H1 (cell line): ENCODE data around the gene PTPMT1. TPM values are rescaled to one million over a fixed set of nuclear protein-coding genes. Genes with fewer than 3 reads are reported as not detected.

ENCODE experiments used
- CTCF ChIA-PET: fragments of 300-600 bp; sonication (Branson Sonifier 250); formaldehyde crosslinking; loops from one replicate; lab custom pipeline; 2021; ENCODE audit not compliant: partially characterized antibody; lab: Charles Lee
- POLR2A ChIA-PET: fragments of 300-600 bp; sonication (Branson Sonifier 250); formaldehyde crosslinking; loops from one replicate; lab custom pipeline; 2021; ENCODE audit warnings: inconsistent platforms; ENCODE audit not compliant: partially characterized antibody; lab: Charles Lee
- DNase-seq, 2 experiments: peaks; one replicate each; pipeline versions ENCODE4 v3.0.0 to v3.0.0-alpha.2; 2010 to 2022; ENCODE audit warnings: low spot score in 2 of 2, low read depth in 1 of 2, mixed read lengths in 1 of 2
- FAIRE-seq: peaks from 2 replicates; lab custom pipeline; 2011; peaks lifted over from hg19 to GRCh38; lab: Jason Lieb, UNC
- H2AFZ ChIP-seq: 2 replicates; pipeline ENCODE4 v1.8.1; 2012; ENCODE audit warnings: low read length, inconsistent platforms
- H2AK5ac ChIP-seq: 2 replicates; pipeline ENCODE4 v1.6.1; 2013; ENCODE audit warnings: low read depth, low read length
- H2BK120ac ChIP-seq: replicated peaks from 2 replicates; pipeline ENCODE3; 2013; ENCODE audit warnings: low read depth, low read length, inconsistent platforms
- H2BK12ac ChIP-seq: 2 replicates; pipeline ENCODE4 v1.6.1; 2013; ENCODE audit warnings: low read depth, low read length
- H2BK15ac ChIP-seq: 2 replicates; pipeline ENCODE4 v1.6.1; 2013; ENCODE audit warnings: low read length
- H2BK20ac ChIP-seq: 2 replicates; pipeline ENCODE4 v1.6.1; 2013; ENCODE audit warnings: low read length
- H2BK5ac ChIP-seq: 2 replicates; pipeline ENCODE4 v1.6.1; 2013; ENCODE audit warnings: low read depth, low read length
- H3K14ac ChIP-seq: 2 replicates; pipeline ENCODE4 v1.6.1; 2013; ENCODE audit warnings: inconsistent platforms; ENCODE audit not compliant: insufficient read length
- H3K18ac ChIP-seq: 2 replicates; pipeline ENCODE4 v1.6.1; 2013; ENCODE audit warnings: low read length; ENCODE audit errors: extremely low read depth
- H3K23ac ChIP-seq: 2 replicates; pipeline ENCODE4 v1.6.1; 2013; ENCODE audit warnings: inconsistent platforms; ENCODE audit not compliant: insufficient read length
- H3K23me2 ChIP-seq: 2 replicates; pipeline ENCODE4 v1.6.1; 2013; ENCODE audit warnings: low read depth, low read length
- H3K27ac ChIP-seq: 2 replicates; pipeline ENCODE4 v1.6.1; 2011; ENCODE audit warnings: low read depth, low read length, inconsistent platforms
- H3K27me3 ChIP-seq, 4 experiments: replicated peaks in 1 of 4; 1 replicate in 1 of 4; 2 replicates in 3 of 4; pipeline versions ENCODE4 v1.6.1 to v1.8.1; 2011 to 2013; ENCODE audit warnings: low read length in 3 of 4, mild to moderate bottlenecking in 3 of 4, inconsistent platforms in 2 of 4, mixed read lengths in 2 of 4, moderate library complexity in 1 of 4; ENCODE audit not compliant: control insufficient read depth in 3 of 4, insufficient read depth in 3 of 4; ENCODE audit errors: extremely low read depth in 1 of 4
- H3K36me3 ChIP-seq, 4 experiments: 2 replicates each; pipeline versions ENCODE4 v1.6.1 to v1.8.1; 2011 to 2013; ENCODE audit warnings: mild to moderate bottlenecking in 4 of 4, low read length in 3 of 4, moderate library complexity in 2 of 4, control low read depth in 1 of 4, inconsistent platforms in 1 of 4; ENCODE audit not compliant: insufficient read depth in 4 of 4, control insufficient read depth in 2 of 4
- H3K4ac ChIP-seq: replicated peaks from 2 replicates; pipeline ENCODE3; 2013; ENCODE audit warnings: low read length, low read depth, mixed read lengths, inconsistent platforms; ENCODE audit not compliant: insufficient read length
- H3K4me1 ChIP-seq, 4 experiments: replicated peaks in 1 of 4; 1 replicate in 1 of 4; 2 replicates in 3 of 4; pipeline versions ENCODE4 v1.6.1 to v1.8.1; 2011 to 2013; ENCODE audit warnings: low read length in 3 of 4, inconsistent platforms in 2 of 4, mixed read lengths in 1 of 4; ENCODE audit not compliant: insufficient read depth in 4 of 4, control insufficient read depth in 3 of 4
- H3K4me2 ChIP-seq, 2 experiments: 2 replicates each; pipeline versions ENCODE4 v1.6.1 to v1.8.1; 2011 to 2013; ENCODE audit warnings: low read depth in 2 of 2, low read length in 2 of 2, control low read depth in 1 of 2, inconsistent platforms in 1 of 2, mild to moderate bottlenecking in 1 of 2; ENCODE audit not compliant: insufficient read depth in 1 of 2
- H3K4me3 ChIP-seq, 4 experiments: fragments of 200-600, 300-600 bp in 1 of 4; sonication (generic), shearing (Covaris generic), sonication (Bioruptor Twin) in 1 of 4; 2 replicates each; pipeline versions ENCODE4 v1.5.1 to v1.8.1; 2011 to 2016; ENCODE audit warnings: low read length in 4 of 4, low read depth in 3 of 4, control low read depth in 2 of 4, inconsistent platforms in 2 of 4, mild to moderate bottlenecking in 2 of 4, mixed read lengths in 1 of 4, moderate library complexity in 1 of 4; ENCODE audit not compliant: insufficient read depth in 2 of 4; ENCODE audit errors: extremely low read depth in 1 of 4
- H3K56ac ChIP-seq: replicated peaks from 2 replicates; pipeline ENCODE3; 2013; ENCODE audit warnings: low read depth, mild to moderate bottlenecking, mixed read lengths, low read length, inconsistent platforms; ENCODE audit not compliant: insufficient read length
- H3K79me1 ChIP-seq: 2 replicates; pipeline ENCODE4 v1.6.1; 2013; ENCODE audit warnings: low read depth, low read length, control low read depth
- H3K79me2 ChIP-seq, 2 experiments: 2 replicates each; pipeline versions ENCODE4 v1.6.1 to v1.8.1; 2012 to 2013; ENCODE audit warnings: low read length in 2 of 2, mild to moderate bottlenecking in 2 of 2, inconsistent platforms in 1 of 2; ENCODE audit not compliant: insufficient read depth in 2 of 2, control insufficient read depth in 1 of 2
- H3K9ac ChIP-seq, 4 experiments: replicated peaks in 1 of 4; 1 replicate in 1 of 4; 2 replicates in 3 of 4; pipeline versions ENCODE4 v1.6.1 to v1.8.1; 2011 to 2013; ENCODE audit warnings: low read depth in 3 of 4, low read length in 3 of 4, control low read depth in 2 of 4, mild to moderate bottlenecking in 2 of 4, moderate library complexity in 2 of 4, inconsistent platforms in 1 of 4; ENCODE audit errors: extremely low read depth in 1 of 4
- H3K9me3 ChIP-seq, 2 experiments: 2 replicates each; pipeline versions ENCODE4 v1.6.1 to v1.8.1; 2012 to 2013; ENCODE audit warnings: mild to moderate bottlenecking in 2 of 2, moderate library complexity in 2 of 2, control low read depth in 1 of 2, inconsistent platforms in 1 of 2, low read depth in 1 of 2, low read length in 1 of 2, mixed read lengths in 1 of 2; ENCODE audit not compliant: insufficient read depth in 2 of 2
- H4K20me1 ChIP-seq, 2 experiments: replicated peaks in 1 of 2; 2 replicates each; pipeline versions ENCODE3 to v1.8.1; 2011 to 2013; ENCODE audit warnings: inconsistent platforms in 2 of 2, low read length in 2 of 2, mild to moderate bottlenecking in 1 of 2; ENCODE audit not compliant: insufficient read depth in 2 of 2, control insufficient read depth in 1 of 2
- H4K5ac ChIP-seq: 2 replicates; pipeline ENCODE4 v1.6.1; 2013; ENCODE audit warnings: low read length, low read depth, mixed read lengths, inconsistent platforms; ENCODE audit not compliant: insufficient read length
- H4K8ac ChIP-seq: 2 replicates; pipeline ENCODE4 v1.8.0; 2013; ENCODE audit warnings: mild to moderate bottlenecking, moderate library complexity, low read length, inconsistent platforms; ENCODE audit not compliant: insufficient read depth; ENCODE audit errors: extremely low read depth
- H4K91ac ChIP-seq: replicated peaks from 2 replicates; pipeline ENCODE3; 2013; ENCODE audit warnings: low read length, mixed read lengths, inconsistent platforms; ENCODE audit not compliant: insufficient read length
- BACH1 ChIP-seq: IDR thresholded peaks from 2 replicates; pipeline ENCODE4 v1.6.1; 2012; ENCODE audit warnings: low read length, improper control_type of control experiment
- BCL11A ChIP-seq, 2 experiments: IDR thresholded peaks; one replicate each; pipeline ENCODE4 v1.6.1; 2011; ENCODE audit warnings: low read depth in 2 of 2, low read length in 2 of 2, mild to moderate bottlenecking in 2 of 2
- CTBP2 ChIP-seq: IDR thresholded peaks from 2 replicates; pipeline ENCODE4 v1.7.0; 2011; ENCODE audit warnings: borderline replicate concordance, mild to moderate bottlenecking, moderate library complexity, mixed read lengths, low read length; ENCODE audit not compliant: insufficient read depth, insufficient read length
- GABPA ChIP-seq: IDR thresholded peaks from 2 replicates; pipeline ENCODE4 v1.6.1; 2011; ENCODE audit warnings: mild to moderate bottlenecking, low read length, moderate library complexity, borderline replicate concordance; ENCODE audit not compliant: insufficient read depth
- JUND ChIP-seq: IDR thresholded peaks from 2 replicates; pipeline ENCODE4 v1.6.1; 2011; ENCODE audit warnings: mild to moderate bottlenecking, improper control_type of control experiment, low read length
- KDM4A ChIP-seq: IDR thresholded peaks from one replicate; pipeline ENCODE4 v1.7.1; 2012; ENCODE audit warnings: low read depth, mild to moderate bottlenecking, moderate library complexity, low read length, inconsistent platforms; ENCODE audit not compliant: severe bottlenecking
- POLR2A ChIP-seq, 2 experiments: IDR thresholded peaks; 1 replicate in 1 of 2; 2 replicates in 1 of 2; pipeline ENCODE4 v1.6.1; 2011; ENCODE audit warnings: low read depth in 2 of 2, low read length in 2 of 2, mild to moderate bottlenecking in 2 of 2; ENCODE audit errors: control extremely low read depth in 1 of 2
- SAP30 ChIP-seq: fragments of 300-600 bp; sonication (generic); IDR thresholded peaks from 2 replicates; pipeline ENCODE4 v1.7.1; 2012; ENCODE audit warnings: low read length, moderate library complexity, mild to moderate bottlenecking, inconsistent platforms; ENCODE audit not compliant: insufficient read depth, insufficient replicate concordance
- SP2 ChIP-seq: IDR thresholded peaks from 2 replicates; pipeline ENCODE4 v1.6.1; 2012; ENCODE audit warnings: mild to moderate bottlenecking, low read length, inconsistent platforms
- SUZ12 ChIP-seq: fragments of 200-600 bp; sonication (generic); IDR thresholded peaks from 2 replicates; pipeline ENCODE4 v1.6.1; 2012; ENCODE audit warnings: mild to moderate bottlenecking, inconsistent platforms, low read length, moderate library complexity, mixed read lengths
- TCF12 ChIP-seq: IDR thresholded peaks from 2 replicates; pipeline ENCODE4 v1.6.1; 2011; ENCODE audit warnings: low read depth, mild to moderate bottlenecking, low read length
- WGBS, 2 experiments: shearing (Covaris generic) in 1 of 2; methylation state at CpG; one replicate each; pipeline versions ENCODE4 v1.1.6 to v1.1.7; 2013 to 2015; ENCODE audit warnings: low lambda C conversion rate in 2 of 2, mixed read lengths in 2 of 2, inconsistent platforms in 1 of 2, low coverage in 1 of 2, missing lambda C conversion rate in 1 of 2; ENCODE audit not compliant: insufficient replicate concordance in 2 of 2, insufficient coverage in 1 of 2, insufficient read length in 1 of 2; ENCODE audit errors: extremely low coverage in 1 of 2, missing lambda C conversion rate in 1 of 2; 5-methylcytosine and 5-hydroxymethylcytosine counted together
- polyA plus RNA-seq, 7 experiments: library from polyadenylated mRNA; depleted of rRNA in 3 of 7; stranded (reverse) in 5 of 7; unstranded in 2 of 7; fragments of >200 nt in 5 of 7; fragments of 200-250 nt in 2 of 7; gene quantifications; 1 replicate in 5 of 7; 2 replicates in 1 of 7; 4 replicates in 1 of 7; pipeline versions ENCODE4 v1.2.1 to v1.2.3, GENCODE V29; 2011 to 2013; ENCODE audit warnings: missing spikeins in 2 of 7, mixed read lengths in 2 of 7
- total RNA-seq: library from RNA; stranded (reverse); fragmentation: NEBNext Ultra II Directional; extraction: Animal tissue kit (Norgen Biotek cat#: 25700); gene quantifications from 2 replicates; pipeline ENCODE4 v1.2.1, GENCODE V29; 2021
- TF ChIP-seq, protein P1 (sequence below): IDR thresholded peaks from 2 replicates; pipeline ENCODE4 v1.6.1; 2011; ENCODE audit warnings: low read depth, mild to moderate bottlenecking, low read length; ENCODE audit not compliant: insufficient read depth

Gene PTPMT1
- total and polyA plus RNA-seq, 2 of the 8 experiments (the other 6 are each of a cell fraction or from before 2014, with no cell fraction given), result 44.8 to 105 TPM

GRCh38 chr11:47599902-47600301 is 34.5 kb downstream of the PTPMT1 start:
- Histone ChIP-seq H3K56ac (no peak overlapping the region), H4K5ac (no peak overlapping the region), H3K27ac (no peak overlapping the region), H3K18ac (no peak overlapping the region), H3K23me2 (no peaks in the 10 kb centered on the region; the same call in 1 of the 2 replicates), H2BK5ac (no peak overlapping the region), H3K9me3 (no peaks in the 10 kb centered on the region), H3K9ac (no peak overlapping the region), H3K4me2 (no peak overlapping the region), H3K4me1 (peaks cover 0 to 1% (median 0%) of the 10 kb centered on the region in 4 experiments; a peak in 2 of 7 replicates), H2BK15ac (no peak overlapping the region), H3K79me1 (no peaks in the 10 kb centered on the region), H2AK5ac (no peak overlapping the region), H3K4me3 (no peak overlapping the region), H2BK12ac (no peak overlapping the region), H3K4ac (no peak overlapping the region), H3K23ac (no peak overlapping the region), H3K36me3 (no peaks in the 10 kb centered on the region), H4K91ac (no peak overlapping the region), H2AFZ (no peak overlapping the region), H3K79me2 (no peaks in the 10 kb centered on the region), H2BK20ac (no peak overlapping the region), H2BK120ac (no peak overlapping the region), H3K14ac (no peak overlapping the region), H3K27me3 (peaks cover 0 to 8% (median 5%) of the 10 kb centered on the region in 4 experiments; a peak in 5 of 7 replicates), H4K8ac (0 out of 2 replicates have a peak overlapping the region, but pooled peaks have one; percentile 35), H4K20me1 (no peaks in the 10 kb centered on the region)
- FAIRE-seq, result no peak
- ChIA-PET POLR2A (interaction anchor here (1.3 to 2.6 kb wide), 3 partner anchors 8 to 25 kb away, joined by 3 to 8 read pairs (median 7); no protein-coding TSS in a partner anchor), CTCF (interaction anchor here (0.7 to 1.6 kb wide), 2 partner anchors 17 to 81 kb away, joined by 3 to 8 read pairs; no protein-coding TSS in a partner anchor)
- no peak for DNase-seq
- WGBS, 2 experiments, result 81% methylated on average over 4 of the region's 4 CpGs; no CpG with 5 or more reads in 1 of the 2 experiments
- TF ChIP-seq BCL11A (IDR thresholded peaks at IDR 0.05; ENCODE audit: low read depth in 2 of 2, low read length in 2 of 2) (no peak), KDM4A (no peak), JUND (no peak), SAP30 (no peak), GABPA (no peak), SUZ12 (no peak), BACH1 (no peak), SP2 (no peak), TCF12 (no peak), CTBP2 (no peak), POLR2A (IDR thresholded peaks at IDR 0.05; ENCODE audit: control extremely low read depth in 1 of 2, low read depth in 2 of 2, low read length in 2 of 2) (no peak)
- TF ChIP-seq, protein P1, sequence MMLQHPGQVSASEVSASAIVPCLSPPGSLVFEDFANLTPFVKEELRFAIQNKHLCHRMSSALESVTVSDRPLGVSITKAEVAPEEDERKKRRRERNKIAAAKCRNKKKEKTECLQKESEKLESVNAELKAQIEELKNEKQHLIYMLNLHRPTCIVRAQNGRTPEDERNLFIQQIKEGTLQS, result no peak
